Natural killer cell (primary cell): Measurements from ENCODE around the gene CH25H. TPM values are rescaled to one million over a fixed set of nuclear protein-coding genes. Genes with fewer than 3 reads are reported as not detected.

Experiments used
- ATAC-seq, 3 donors: fragments of 150-1000 bp in 2 of 3; fragments of 200-7000 bp in 1 of 3; cut with Tn5 transposase; 1 replicate in 1 of 3; 2 replicates in 2 of 3; pipeline ENCODE4 v1.10.0; 2021; ENCODE audit warnings: mild to moderate bottlenecking in 2 of 3, moderate library complexity in 2 of 3
- DNase-seq, 2 donors: peaks; one replicate each; pipeline versions ENCODE4 v3.0.0 to v3.0.0-alpha.2; 2013 to 2021; ENCODE audit warnings: mixed read lengths in 1 of 2
- H3K27ac ChIP-seq: one replicate; pipeline ENCODE4 v1.5.1; 2013; ENCODE audit warnings: mild to moderate bottlenecking, low read length
- H3K27me3 ChIP-seq: one replicate; pipeline ENCODE4 v1.6.1; 2013; ENCODE audit warnings: low read length; ENCODE audit not compliant: control insufficient read depth, insufficient read depth
- H3K36me3 ChIP-seq: one replicate; pipeline ENCODE4 v1.6.1; 2013; ENCODE audit warnings: low read length; ENCODE audit not compliant: control insufficient read depth, insufficient read depth
- H3K4me1 ChIP-seq: one replicate; pipeline ENCODE4 v1.6.1; 2013; ENCODE audit warnings: low read length; ENCODE audit not compliant: control insufficient read depth, insufficient read depth
- H3K4me3 ChIP-seq: one replicate; pipeline ENCODE4 v1.5.1; 2013; ENCODE audit warnings: low read length
- H3K9me3 ChIP-seq: one replicate; pipeline ENCODE4 v1.6.1; 2013; ENCODE audit warnings: low read length; ENCODE audit not compliant: control insufficient read depth, insufficient read depth
- H3K27ac Mint-ChIP-seq, 2 donors: one replicate each; pipeline ENCODE4 v1.8.0; 2022; ENCODE audit warnings: mild to moderate bottlenecking in 2 of 2, mixed read lengths in 2 of 2, moderate library complexity in 1 of 2
- H3K27me3 Mint-ChIP-seq, 2 donors: one replicate each; pipeline ENCODE4 v1.8.0; 2022; ENCODE audit warnings: low read depth in 2 of 2, mixed read lengths in 2 of 2
- H3K36me3 Mint-ChIP-seq: one replicate; pipeline ENCODE4 v1.8.0; 2022; ENCODE audit warnings: mixed read lengths
- H3K4me1 Mint-ChIP-seq, 2 donors: one replicate each; pipeline ENCODE4 v1.8.0; 2022; ENCODE audit warnings: mixed read lengths in 2 of 2
- H3K4me3 Mint-ChIP-seq: one replicate; pipeline ENCODE4 v1.8.0; 2022; ENCODE audit warnings: mild to moderate bottlenecking, moderate library complexity, mixed read lengths
- H3K9me3 Mint-ChIP-seq, 2 donors: one replicate each; pipeline ENCODE4 v1.8.0; 2022; ENCODE audit warnings: mixed read lengths in 2 of 2
- CTCF ChIP-seq: fragments of 200-600 bp; IDR thresholded peaks from one replicate; pipeline ENCODE4 v1.8.0; 2022; ENCODE audit warnings: antibody characterized with exemption
- WGBS: methylation state at CpG from one replicate; pipeline ENCODE4 v1.1.7; 2013; ENCODE audit warnings: missing lambda C conversion rate; ENCODE audit not compliant: insufficient coverage; 5-methylcytosine and 5-hydroxymethylcytosine counted together
- intact Hi-C: fragments of 100-400 bp; cut with micrococcal nuclease; formaldehyde crosslinking; loops from one replicate; pipeline ENCODE4 v1.14.2; 2022
- total RNA-seq, 4 donors: library from RNA; stranded (reverse); fragments of 120-200 nt in 1 of 4; gene quantifications; one replicate each; pipeline versions ENCODE4 v1.2.3 to v1.2.4, GENCODE V29; 2013 to 2022

CH25H gene
- total RNA-seq, 3 donors from 2014 or later (not counting 1 experiment from before 2014, with no cell fraction given), result 0.20 TPM; not detected in 2

- H3K27me3 ChIP-seq, result no peaks in the 10 kb centered on the region
- Mint-ChIP-seq H3K4me3 (no peak overlapping the region), H3K27me3 (peaks cover 13 to 27% of the 10 kb centered on the region in 2 donors), H3K36me3 (no peaks in the 10 kb centered on the region), H3K9me3 (no peaks in the 10 kb centered on the region), H3K27ac (peak overlapping the region; percentile 80 to 92), H3K4me1 (peaks cover 21 to 22% of the 10 kb centered on the region in 2 donors)
- 95% methylated on average over 2 of the region's 2 CpGs for WGBS
- DNase-seq, result no peak
- no peak for ATAC-seq
- no peak for TF ChIP-seq CTCF
- peaks cover 4% of the 10 kb centered on the region for H3K9me3 ChIP-seq
- H3K4me1 ChIP-seq, result peaks cover 7% of the 10 kb centered on the region
- H3K4me3 ChIP-seq, result no peak overlapping the region
- H3K27ac ChIP-seq, result peak overlapping the region; percentile 60
- intact Hi-C loops, result no loop called here
- H3K36me3 ChIP-seq, result no peaks in the 10 kb centered on the region
Measured at GRCh38 chr10:89252225-89252585, 45.1 kb upstream of the CH25H start.

GRCh38 chr10:89251409-89252224, 44.5 kb upstream of the CH25H start, which contains the start of gene LIPA:
TSS of gene LIPA (minus strand) at chr10:89251775. CDS start at chr10:89247648, 4,127 bp downstream.
- Histone ChIP-seq H3K4me1 (peaks cover 7% of the 10 kb centered on the region), H3K36me3 (no peaks in the 10 kb centered on the region), H3K27me3 (no peaks in the 10 kb centered on the region), H3K27ac (peak within 1 kb of the TSS; percentile 60), H3K4me3 (peak within 1 kb of the TSS; percentile 85), H3K9me3 (peaks cover 4% of the 10 kb centered on the region)
- H3K27me3 Mint-ChIP-seq, result peaks cover 9 to 21% of the 10 kb centered on the region in 2 donors
- no peaks in the 10 kb centered on the region for H3K36me3 Mint-ChIP-seq
- under 1% methylated on average over 53 of the region's 53 CpGs for WGBS
- ATAC-seq (peak; percentile 93 to 98 (median 94)), DNase-seq (peak; percentile 90 to 99)
- TF ChIP-seq CTCF, result no peak
- no peaks in the 10 kb centered on the region for H3K9me3 Mint-ChIP-seq
- intact Hi-C loops, result no loop called here
- peaks cover 21 to 22% of the 10 kb centered on the region in 2 donors for H3K4me1 Mint-ChIP-seq
- peak within 1 kb of the TSS; percentile 91 for H3K4me3 Mint-ChIP-seq
- H3K27ac Mint-ChIP-seq, result peak within 1 kb of the TSS; percentile 80 to 92

GRCh38 chr10:89250865-89251408, 43.8 kb upstream of the CH25H start:
- H3K27me3 Mint-ChIP-seq, result peaks cover 5 to 14% of the 10 kb centered on the region in 2 donors
- H3K9me3 ChIP-seq, result peaks cover 4% of the 10 kb centered on the region
- no peak for TF ChIP-seq CTCF
- H3K27ac ChIP-seq, result no peak overlapping the region
- H3K36me3 Mint-ChIP-seq, result no peaks in the 10 kb centered on the region
- no peaks in the 10 kb centered on the region for H3K9me3 Mint-ChIP-seq
- DNase-seq (peak in 1 of 2 donors; percentile 36), ATAC-seq (no peak)
- 20% methylated on average over 13 of the region's 13 CpGs for WGBS
- peak overlapping the region; percentile 85 for H3K4me3 ChIP-seq
- peaks cover 7% of the 10 kb centered on the region for H3K4me1 ChIP-seq
- peak overlapping the region; percentile 91 for H3K4me3 Mint-ChIP-seq
- H3K27ac Mint-ChIP-seq, result peak overlapping the region; percentile 80 to 92
- intact Hi-C loops, result no loop called here
- no peaks in the 10 kb centered on the region for H3K27me3 ChIP-seq
- H3K4me1 Mint-ChIP-seq, result peaks cover 21 to 22% of the 10 kb centered on the region in 2 donors
- H3K36me3 ChIP-seq, result no peaks in the 10 kb centered on the region
